Naive thymus-derived CD4-positive, alpha-beta T cell (primary cell): ENCODE results near the gene ATP6V0B. TPM values are rescaled to one million over a fixed set of nuclear protein-coding genes. Genes with fewer than 3 reads are reported as not detected.

Experiments used
- ATAC-seq: fragments of 150-1000 bp; cut with Tn5 transposase; 2 replicates; pipeline ENCODE4 v1.10.0; 2021; ENCODE audit warnings: mild to moderate bottlenecking, moderate library complexity
- CTCF ChIA-PET: fragments of 350-600 bp; sonication (Branson Sonifier 250); formaldehyde crosslinking; loops from one replicate; lab custom pipeline; 2021; ENCODE audit warnings: antibody characterized with exemption; lab: Charles Lee
- POLR2A ChIA-PET: fragments of 350-600 bp; sonication (Branson Sonifier 250); formaldehyde crosslinking; loops from one replicate; lab custom pipeline; 2021; ENCODE audit warnings: antibody characterized with exemption, inconsistent platforms; lab: Charles Lee
- DNase-seq, 9 donors: peaks; one replicate each; pipeline versions ENCODE4 v3.0.0 to v3.0.0-alpha.2; 2020 to 2022; ENCODE audit warnings: mixed read lengths in 1 of 9
- H3K27ac ChIP-seq: one replicate; pipeline ENCODE4 v1.7.0; 2013; ENCODE audit warnings: mild to moderate bottlenecking, low read depth, low read length, moderate library complexity
- H3K27me3 ChIP-seq, 2 donors: one replicate each; pipeline ENCODE4 v1.7.0; 2013; ENCODE audit warnings: low read length in 2 of 2, mild to moderate bottlenecking in 2 of 2, moderate library complexity in 2 of 2; ENCODE audit not compliant: control insufficient read depth in 2 of 2, insufficient read depth in 2 of 2
- H3K36me3 ChIP-seq, 3 experiments: 1 replicate in 2 of 3; 2 replicates in 1 of 3; pipeline ENCODE4 v1.7.0; 2013; ENCODE audit warnings: low read length in 3 of 3, mild to moderate bottlenecking in 3 of 3, moderate library complexity in 1 of 3; ENCODE audit not compliant: insufficient read depth in 3 of 3, control insufficient read depth in 2 of 3
- H3K4me1 ChIP-seq, 2 donors: one replicate each; pipeline ENCODE4 v1.7.0; 2013; ENCODE audit warnings: low read length in 2 of 2, mild to moderate bottlenecking in 2 of 2, moderate library complexity in 1 of 2; ENCODE audit not compliant: control insufficient read depth in 2 of 2, insufficient read depth in 2 of 2
- H3K4me3 ChIP-seq: 2 replicates; pipeline ENCODE4 v1.7.0; 2013; ENCODE audit warnings: mild to moderate bottlenecking, low read length
- H3K9me3 ChIP-seq, 3 experiments: 1 replicate in 2 of 3; 2 replicates in 1 of 3; pipeline ENCODE4 v1.7.0; 2013; ENCODE audit warnings: low read length in 3 of 3; ENCODE audit not compliant: control insufficient read depth in 2 of 3
- H3K27ac Mint-ChIP-seq, 9 donors: one replicate each; pipeline ENCODE4 v1.8.0; 2020 to 2022; ENCODE audit warnings: mixed read lengths in 9 of 9, mild to moderate bottlenecking in 8 of 9, moderate library complexity in 5 of 9, inconsistent platforms in 2 of 9
- H3K27me3 Mint-ChIP-seq, 5 donors: one replicate each; pipeline ENCODE4 v1.8.0; 2021 to 2022; ENCODE audit warnings: mixed read lengths in 5 of 5, mild to moderate bottlenecking in 1 of 5
- H3K36me3 Mint-ChIP-seq, 5 donors: one replicate each; pipeline ENCODE4 v1.8.0; 2020 to 2022; ENCODE audit warnings: mixed read lengths in 5 of 5, mild to moderate bottlenecking in 3 of 5, inconsistent platforms in 1 of 5
- H3K4me1 Mint-ChIP-seq, 7 donors: one replicate each; pipeline ENCODE4 v1.8.0; 2020 to 2022; ENCODE audit warnings: mixed read lengths in 7 of 7, mild to moderate bottlenecking in 3 of 7, inconsistent platforms in 1 of 7
- H3K4me3 Mint-ChIP-seq, 10 donors: one replicate each; pipeline ENCODE4 v1.8.0; 2020 to 2022; ENCODE audit warnings: mild to moderate bottlenecking in 10 of 10, mixed read lengths in 10 of 10, moderate library complexity in 6 of 10, inconsistent platforms in 2 of 10
- H3K9me3 Mint-ChIP-seq, 11 donors: one replicate each; pipeline ENCODE4 v1.8.0; 2020 to 2022; ENCODE audit warnings: mixed read lengths in 11 of 11, mild to moderate bottlenecking in 4 of 11, inconsistent platforms in 1 of 11, moderate library complexity in 1 of 11
- intact Hi-C, 2 donors: fragments of 100-400 bp; cut with micrococcal nuclease; formaldehyde crosslinking; loops; one replicate each; pipeline ENCODE4 v1.15.1; 2023
- polyA plus RNA-seq, 2 donors: library from polyadenylated mRNA; unstranded; fragments of 300-500 nt; fragmentation: Illumina TruSeq; gene quantifications; one replicate each; pipeline ENCODE4 v1.2.3, GENCODE V29; 2021
- total RNA-seq, 6 experiments: library from RNA in 5 of 6; stranded (reverse) in 5 of 6; gene quantifications; 1 replicate in 5 of 6; 2 replicates in 1 of 6; pipeline ENCODE4 v1.2.3 and lab custom pipeline; 2021 to 2026

Gene ATP6V0B
- total and polyA plus RNA-seq, 7 experiments from 2014 or later: 47.3 to 166 (median 139) TPM

DNA sequence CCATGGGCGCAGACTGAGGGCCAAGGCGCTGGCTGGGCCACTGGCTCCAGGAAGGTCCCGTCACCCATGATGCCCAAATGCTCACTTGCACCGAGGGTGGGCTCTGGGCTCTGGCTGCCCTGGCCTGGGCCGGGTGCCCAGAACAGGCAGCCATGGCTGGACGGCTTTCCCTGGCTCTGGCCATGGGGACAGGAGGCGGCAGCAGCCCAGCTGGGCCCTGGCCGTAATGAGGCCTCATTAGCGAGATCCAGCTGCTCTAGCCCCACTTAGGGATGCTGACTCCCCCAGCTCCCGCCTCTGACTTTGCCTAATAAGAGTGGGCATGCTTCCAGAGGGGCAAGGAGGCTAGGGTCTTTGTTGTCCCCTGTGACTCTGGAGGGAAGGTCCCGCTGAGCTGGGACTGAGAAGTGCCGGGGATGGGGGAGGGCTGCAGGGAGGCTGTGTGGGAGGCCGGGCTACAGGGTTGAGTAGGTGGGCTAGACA lies 44.7 kb downstream of the ATP6V0B start:
- Histone ChIP-seq H3K9me3 (no peaks in the 10 kb centered on the region), H3K4me1 (no peaks in the 10 kb centered on the region), H3K27me3 (no peaks in the 10 kb centered on the region), H3K36me3 (no peaks in the 10 kb centered on the region), H3K4me3 (no peak overlapping the region), H3K27ac (no peak overlapping the region)
- Mint-ChIP-seq H3K36me3 (no peaks in the 10 kb centered on the region), H3K27me3 (no peaks in the 10 kb centered on the region), H3K4me3 (no peak overlapping the region), H3K4me1 (no peaks in the 10 kb centered on the region), H3K27ac (no peak overlapping the region), H3K9me3 (no peaks in the 10 kb centered on the region)
- no peak for ATAC-seq
- ChIA-PET CTCF (interaction anchor here (0.7 kb wide), 1 partner anchor 17 kb away, joined by 3 read pairs; no protein-coding TSS in a partner anchor), POLR2A (no interaction called here)
- intact Hi-C loops: no loop called here
- DNase-seq: no peak

DNA sequence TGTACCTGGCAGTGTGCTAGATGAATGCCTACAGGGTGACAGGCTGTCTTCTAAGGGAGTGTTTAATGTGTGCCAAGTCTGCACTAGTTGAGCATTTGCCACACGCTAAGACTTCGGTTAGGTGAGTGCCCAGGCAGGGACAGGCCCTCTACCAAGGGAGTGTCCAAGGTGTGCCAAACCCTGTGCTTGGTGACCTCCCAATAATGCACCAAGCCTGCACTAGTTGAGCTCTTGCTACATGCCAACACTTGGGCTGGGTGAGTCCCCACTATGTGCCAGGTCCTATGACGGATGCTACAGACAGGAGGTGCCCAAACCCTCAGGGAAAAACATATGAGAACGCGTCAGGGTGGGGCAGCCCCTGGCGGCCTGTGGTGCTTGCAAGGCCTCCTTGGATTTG lies 45.7 kb downstream of the ATP6V0B start:
- no peaks in the 10 kb centered on the region for H3K4me1 Mint-ChIP-seq
- H3K27ac ChIP-seq: no peak overlapping the region
- intact Hi-C loops: no loop called here
- no peaks in the 10 kb centered on the region for H3K36me3 ChIP-seq
- no peak for DNase-seq
- H3K27me3 ChIP-seq: no peaks in the 10 kb centered on the region
- no peaks in the 10 kb centered on the region for H3K27me3 Mint-ChIP-seq
- CTCF ChIA-PET: no interaction called here
- no peaks in the 10 kb centered on the region for H3K9me3 Mint-ChIP-seq
- H3K4me1 ChIP-seq: no peaks in the 10 kb centered on the region
- H3K36me3 Mint-ChIP-seq: no peaks in the 10 kb centered on the region
- POLR2A ChIA-PET: no interaction called here
- H3K27ac Mint-ChIP-seq: no peak overlapping the region
- H3K9me3 ChIP-seq: no peaks in the 10 kb centered on the region
- H3K4me3 ChIP-seq: no peak overlapping the region
- no peak overlapping the region for H3K4me3 Mint-ChIP-seq
- no peak for ATAC-seq

GRCh38 chr1:44021156-44021555 lies 46.4 kb downstream of the ATP6V0B start:
- intact Hi-C loops: no loop called here
- DNase-seq: no peak
- CTCF ChIA-PET: no interaction called here
- Mint-ChIP-seq H3K27ac (no peak overlapping the region), H3K36me3 (no peaks in the 10 kb centered on the region), H3K4me3 (no peak overlapping the region), H3K4me1 (no peaks in the 10 kb centered on the region), H3K9me3 (no peaks in the 10 kb centered on the region), H3K27me3 (no peaks in the 10 kb centered on the region)
- H3K27ac ChIP-seq: no peak overlapping the region
- POLR2A ChIA-PET: no interaction called here
- H3K4me3 ChIP-seq: no peak overlapping the region
- no peaks in the 10 kb centered on the region for H3K36me3 ChIP-seq
- H3K9me3 ChIP-seq: no peaks in the 10 kb centered on the region
- ATAC-seq: no peak
- H3K27me3 ChIP-seq: no peaks in the 10 kb centered on the region
- no peaks in the 10 kb centered on the region for H3K4me1 ChIP-seq

- Histone ChIP-seq H3K36me3 (no peaks in the 10 kb centered on the region), H3K4me1 (no peaks in the 10 kb centered on the region), H3K27ac (no peak overlapping the region), H3K4me3 (no peak overlapping the region), H3K27me3 (no peaks in the 10 kb centered on the region), H3K9me3 (no peaks in the 10 kb centered on the region)
- CTCF ChIA-PET: interaction anchor here (1.1 kb wide), 1 partner anchor 20 kb away, joined by 4 read pairs; no protein-coding TSS in a partner anchor
- ATAC-seq (no peak), DNase-seq (no peak)
- H3K4me1 Mint-ChIP-seq: no peaks in the 10 kb centered on the region
- H3K36me3 Mint-ChIP-seq: no peaks in the 10 kb centered on the region
- no peaks in the 10 kb centered on the region for H3K9me3 Mint-ChIP-seq
- POLR2A ChIA-PET: no interaction called here
- intact Hi-C loops: no loop called here
- H3K27ac Mint-ChIP-seq: no peak overlapping the region
- H3K27me3 Mint-ChIP-seq: no peaks in the 10 kb centered on the region
- no peak overlapping the region for H3K4me3 Mint-ChIP-seq
Observed at GRCh38 chr1:44021581-44022321, 47.0 kb downstream of the ATP6V0B start.

GRCh38 chr1:44024031-44024902 lies 49.5 kb downstream of the ATP6V0B start:
- Mint-ChIP-seq H3K4me3 (no peak overlapping the region), H3K27ac (no peak overlapping the region), H3K4me1 (peaks cover 6 to 16% (median 13%) of the 10 kb centered on the region in 7 donors), H3K27me3 (no peaks in the 10 kb centered on the region), H3K36me3 (no peaks in the 10 kb centered on the region), H3K9me3 (peaks cover 0 to 3% (median 0%) of the 10 kb centered on the region in 11 donors)
- no peak overlapping the region for H3K27ac ChIP-seq
- peaks cover 0 to 2% of the 10 kb centered on the region in 2 donors for H3K4me1 ChIP-seq
- no peak for ATAC-seq
- DNase-seq: no peak
- H3K27me3 ChIP-seq: no peaks in the 10 kb centered on the region
- POLR2A ChIA-PET: no interaction called here
- H3K4me3 ChIP-seq: no peak overlapping the region
- H3K36me3 ChIP-seq: no peaks in the 10 kb centered on the region
- intact Hi-C loops: no loop called here
- no peaks in the 10 kb centered on the region for H3K9me3 ChIP-seq
- CTCF ChIA-PET: interaction anchor here (0.9 kb wide), 1 partner anchor 13 kb away, joined by 4 read pairs; no protein-coding TSS in a partner anchor

DNA sequence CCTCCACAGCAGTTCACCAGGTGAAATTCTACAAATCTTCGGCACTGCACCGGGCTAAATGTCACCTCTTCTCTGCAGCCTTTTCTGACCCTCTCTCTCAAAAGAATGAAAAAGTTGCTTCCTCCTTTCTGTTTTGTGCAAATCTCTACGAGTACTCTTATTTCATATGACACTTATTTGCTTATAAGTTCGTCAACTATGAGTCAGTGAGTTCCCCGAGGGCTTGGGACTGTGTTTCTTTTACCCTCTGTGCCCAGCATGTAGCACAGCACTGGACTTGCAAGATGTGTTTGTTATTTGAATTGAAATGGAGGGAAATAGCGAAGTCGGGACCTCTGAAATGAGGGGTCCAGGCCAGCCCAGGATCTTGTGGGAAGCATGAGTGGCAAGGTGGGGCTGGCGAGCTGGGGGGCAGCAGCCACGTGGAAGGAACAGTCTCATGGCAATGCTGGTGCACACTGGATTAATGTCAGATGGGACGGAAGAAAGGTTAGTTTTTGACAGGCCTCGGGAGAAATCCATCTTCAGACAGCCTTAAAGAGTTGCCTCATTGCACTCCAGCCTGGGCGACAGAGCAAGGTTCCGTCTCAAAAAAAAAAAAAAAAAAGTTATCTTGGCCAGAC lies 50.3 kb downstream of the ATP6V0B start:
- H3K27me3 ChIP-seq: no peaks in the 10 kb centered on the region
- Mint-ChIP-seq H3K9me3 (peaks cover 0 to 3% (median 0%) of the 10 kb centered on the region in 11 donors), H3K27me3 (no peaks in the 10 kb centered on the region), H3K27ac (peak overlapping the region in 1 of 9 donors; percentile 55), H3K36me3 (no peaks in the 10 kb centered on the region), H3K4me1 (peaks cover 12 to 23% (median 21%) of the 10 kb centered on the region in 7 donors), H3K4me3 (peak overlapping the region in 1 of 10 donors; percentile 17)
- H3K36me3 ChIP-seq: no peaks in the 10 kb centered on the region
- ATAC-seq: no peak
- no peaks in the 10 kb centered on the region for H3K9me3 ChIP-seq
- ChIA-PET CTCF (interaction anchor here (0.9 kb wide), 1 partner anchor 12 kb away, joined by 4 read pairs; no protein-coding TSS in a partner anchor), POLR2A (no interaction called here)
- no peak overlapping the region for H3K4me3 ChIP-seq
- intact Hi-C loops: no loop called here
- no peak for DNase-seq
- no peak overlapping the region for H3K27ac ChIP-seq
- H3K4me1 ChIP-seq: peaks cover 0 to 7% of the 10 kb centered on the region in 2 donors
